ENCODE measurements around the gene SLIT1.
A peak's percentile ranks its signal among the peaks of the same experiment; 100 is the strongest.

The SLIT1 gene

DNA sequence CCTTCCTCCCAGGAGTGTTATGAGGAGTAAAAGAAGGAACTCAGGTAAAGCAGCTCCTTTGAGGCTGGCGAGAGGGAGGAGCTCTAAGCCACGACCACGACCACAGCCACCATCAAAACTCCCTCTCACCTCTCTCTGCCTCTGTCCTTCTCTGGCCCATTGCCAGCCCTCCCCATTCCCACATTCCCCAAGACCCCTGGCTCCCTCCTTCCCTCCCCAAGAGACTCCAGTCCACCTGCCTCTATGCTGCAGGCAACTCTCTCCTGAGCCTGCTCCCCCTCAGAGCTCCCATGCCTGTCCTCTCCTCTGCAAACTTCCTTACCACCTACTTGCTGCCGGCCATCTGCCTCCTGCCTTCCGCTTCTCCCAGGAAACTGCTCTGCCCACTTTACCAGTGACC, 9.5 kb downstream of the SLIT1 start:
- DNase-seq (ENCODE audit: low read depth in 1 of 2, low spot score in 1 of 2), result no peak
- no peak for TF ChIP-seq JUND (IDR thresholded peaks at IDR 0.05; ENCODE audit: low read depth)
- in situ Hi-C loops (cut with HindIII; ENCODE audit: low pct_unique_long_range_greater_than_20kb, low sequenced_read_pairs), result no loop called here

DNA sequence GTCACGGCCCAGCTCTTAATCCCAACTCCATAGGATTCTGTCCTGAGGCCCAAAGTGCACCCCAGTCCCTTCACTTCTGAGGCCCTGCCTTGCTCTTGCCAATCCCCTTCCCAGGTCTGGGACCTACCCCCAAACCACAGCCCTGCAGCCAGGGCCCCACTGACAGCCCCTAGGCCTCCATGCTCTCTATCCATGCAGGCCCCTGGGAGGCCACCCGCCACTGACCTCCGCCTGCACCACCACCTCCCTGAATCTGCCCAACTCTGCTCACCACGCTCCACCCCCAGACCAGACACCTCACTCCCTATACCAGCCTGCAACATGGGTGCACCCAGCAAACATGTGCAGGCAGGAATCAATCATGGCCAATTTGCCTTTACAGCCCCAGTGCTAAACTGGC, 10.2 kb downstream of the SLIT1 start:
- TF ChIP-seq JUND (IDR thresholded peaks at IDR 0.05; ENCODE audit: low read depth), result no peak
- DNase-seq (ENCODE audit: low read depth in 1 of 2, low spot score in 1 of 2), result no peak
- in situ Hi-C loops (cut with HindIII; ENCODE audit: low pct_unique_long_range_greater_than_20kb, low sequenced_read_pairs), result no loop called here

DNA sequence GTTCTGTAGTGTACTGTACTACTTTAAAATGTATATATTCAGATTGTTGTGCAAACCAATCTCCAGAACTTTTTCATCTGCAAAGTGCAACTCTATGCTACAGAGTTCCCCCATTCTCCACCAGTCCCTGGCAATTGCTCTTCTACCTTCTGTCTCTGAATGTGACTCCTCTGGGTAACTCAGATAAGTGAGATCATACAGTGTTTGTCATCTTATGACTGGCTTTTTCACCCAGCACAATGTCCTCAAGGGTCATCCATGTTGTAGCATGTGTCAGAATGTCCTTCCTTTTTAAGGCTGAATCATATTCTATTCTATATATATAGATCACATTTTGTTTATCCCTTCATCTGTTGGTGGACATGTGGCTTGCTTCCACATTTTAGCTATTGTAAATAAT, 10.8 kb downstream of the SLIT1 start:
- TF ChIP-seq JUND (IDR thresholded peaks at IDR 0.05; ENCODE audit: low read depth), result no peak
- in situ Hi-C loops (cut with HindIII; ENCODE audit: low pct_unique_long_range_greater_than_20kb, low sequenced_read_pairs), result no loop called here
- no peak for DNase-seq (ENCODE audit: low read depth in 1 of 2, low spot score in 1 of 2)

DNA sequence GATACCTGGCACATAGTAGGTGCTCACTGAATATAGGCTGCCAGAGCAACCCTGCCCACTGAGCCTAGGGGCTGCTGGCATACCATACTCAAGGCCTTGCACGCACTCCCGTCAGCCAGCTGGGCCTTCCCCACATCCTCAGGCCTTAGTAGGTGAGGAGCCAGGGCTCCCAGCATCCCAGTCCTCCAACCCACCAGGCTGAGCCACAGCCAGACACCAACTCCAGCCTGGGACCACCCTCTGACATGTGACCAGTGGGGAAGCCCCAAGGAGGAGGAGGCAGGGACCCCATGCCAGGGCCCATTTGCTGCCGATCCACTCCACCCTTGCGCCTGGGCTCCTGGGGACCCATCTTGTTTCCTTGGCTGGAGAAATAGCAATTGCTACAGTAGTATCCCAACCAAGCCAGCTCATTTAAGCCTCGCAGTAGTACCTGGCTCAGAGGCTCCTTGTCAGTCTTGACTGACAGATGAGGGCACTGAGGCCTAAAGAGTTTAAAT, 11.4 kb downstream of the SLIT1 start:
- no peak for DNase-seq (ENCODE audit: low read depth in 1 of 2, low spot score in 1 of 2)
- in situ Hi-C loops (cut with HindIII; ENCODE audit: low pct_unique_long_range_greater_than_20kb, low sequenced_read_pairs), result no loop called here
- TF ChIP-seq JUND (IDR thresholded peaks at IDR 0.05; ENCODE audit: low read depth), result no peak

DNA sequence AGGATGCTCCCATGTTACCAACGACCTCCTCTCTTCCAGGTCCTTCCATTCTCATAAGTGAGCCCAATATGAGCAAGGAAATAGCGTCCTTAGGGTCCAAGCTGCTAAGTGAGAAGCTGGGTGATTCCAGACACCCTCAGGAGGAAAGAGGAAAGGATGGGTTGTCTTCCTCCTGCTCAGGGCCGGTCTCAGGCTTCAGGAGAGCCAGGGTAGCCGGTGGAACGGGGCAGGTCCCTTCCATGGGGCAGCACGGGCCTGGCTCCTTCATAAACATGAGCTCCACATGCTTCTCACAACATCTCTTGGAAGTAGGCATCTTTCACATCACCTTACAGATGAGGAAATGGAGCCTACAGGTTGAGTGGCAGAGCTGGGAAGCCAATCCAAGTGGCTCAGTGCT, 12.7 kb downstream of the SLIT1 start:
- in situ Hi-C loops (cut with HindIII; ENCODE audit: low pct_unique_long_range_greater_than_20kb, low sequenced_read_pairs), result no loop called here
- TF ChIP-seq JUND (IDR thresholded peaks at IDR 0.05; ENCODE audit: low read depth), result no peak
- no peak for DNase-seq (ENCODE audit: low read depth in 1 of 2, low spot score in 1 of 2)

DNA sequence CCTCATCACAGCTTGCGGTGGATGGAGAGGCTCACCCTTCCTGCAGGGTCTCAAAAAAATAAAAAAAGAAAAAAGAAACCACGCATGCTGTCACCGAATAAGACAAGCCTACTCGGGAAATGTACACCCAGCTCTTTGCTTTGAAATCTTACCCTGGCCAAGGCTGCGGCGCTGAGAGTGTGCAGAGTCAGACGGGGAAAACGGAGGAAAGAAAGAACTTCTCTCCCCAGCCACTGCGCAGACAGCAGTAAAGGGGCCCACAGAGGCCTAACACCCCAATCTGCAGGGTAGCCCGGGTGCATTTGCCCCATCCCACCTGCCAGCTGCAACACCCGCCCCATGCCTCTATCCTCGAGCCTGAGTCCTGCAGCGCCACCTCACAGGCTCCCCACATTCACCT, 14.8 kb downstream of the SLIT1 start:
- in situ Hi-C loops (cut with HindIII; ENCODE audit: low pct_unique_long_range_greater_than_20kb, low sequenced_read_pairs), result no loop called here
- DNase-seq (ENCODE audit: low read depth in 1 of 2, low spot score in 1 of 2), result no peak
- TF ChIP-seq JUND (IDR thresholded peaks at IDR 0.05; ENCODE audit: low read depth), result no peak

DNA sequence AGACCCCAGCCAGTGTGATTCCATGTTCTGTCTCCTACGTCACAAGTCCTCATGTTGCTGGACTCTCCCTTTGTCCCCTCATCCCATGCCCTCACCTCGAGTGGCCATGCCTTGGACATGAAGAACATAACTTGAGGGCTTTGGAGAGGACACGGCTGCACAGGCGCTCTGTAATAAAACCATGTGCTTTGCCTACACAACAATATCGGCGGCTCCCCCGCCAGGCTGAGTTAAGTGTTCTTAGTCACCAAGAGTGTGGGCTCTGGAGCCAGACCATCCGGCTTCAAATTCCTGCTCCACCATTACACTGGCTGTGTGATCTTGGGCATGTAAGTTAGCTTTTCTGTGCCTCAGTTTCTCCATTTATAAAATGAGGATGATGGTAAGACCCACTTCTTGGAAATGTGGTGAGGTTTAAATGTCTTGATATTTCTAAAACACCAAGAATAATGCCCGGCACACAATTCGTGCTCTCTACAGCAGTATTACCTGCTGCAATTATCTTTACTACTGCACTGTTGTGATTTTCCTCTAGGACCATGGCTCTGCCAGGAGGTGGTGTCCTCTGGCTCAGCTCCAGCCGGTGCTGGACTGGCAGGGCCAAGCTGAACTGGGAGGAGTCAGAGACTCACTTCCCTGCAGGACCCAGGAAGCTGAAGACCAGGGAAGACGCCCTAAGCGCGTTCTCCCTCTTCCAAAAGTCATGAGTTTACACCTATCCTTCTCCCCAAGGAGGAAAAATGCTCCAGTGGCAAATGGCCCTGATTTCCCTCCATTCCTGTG, 15.7 kb downstream of the SLIT1 start:
- in situ Hi-C loops (cut with HindIII; ENCODE audit: low pct_unique_long_range_greater_than_20kb, low sequenced_read_pairs), result no loop called here
- DNase-seq (ENCODE audit: low read depth in 1 of 2, low spot score in 1 of 2), result peak; percentile 85 to 87
- TF ChIP-seq JUND (IDR thresholded peaks at IDR 0.05; ENCODE audit: low read depth), result no peak

DNA sequence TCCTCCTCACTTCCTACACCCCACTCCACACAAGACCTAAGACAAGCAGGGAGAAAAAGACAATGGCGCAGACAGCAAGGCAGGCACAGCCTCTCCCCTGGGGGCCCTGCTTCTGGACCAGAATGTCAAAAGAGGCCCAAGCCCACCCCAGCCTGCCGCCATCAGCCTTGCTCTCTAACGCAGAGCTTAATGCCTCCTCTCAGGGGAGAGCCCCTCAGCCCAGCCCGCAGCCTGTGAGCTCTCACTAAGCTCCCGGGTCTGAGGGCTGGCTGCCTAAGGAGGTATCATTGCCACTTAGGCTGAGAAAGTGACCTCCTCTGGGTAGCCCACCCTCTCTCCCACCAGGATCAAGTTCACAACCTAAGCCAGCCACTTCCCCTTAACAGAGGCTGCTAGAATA, 16.7 kb downstream of the SLIT1 start:
- in situ Hi-C loops (cut with HindIII; ENCODE audit: low pct_unique_long_range_greater_than_20kb, low sequenced_read_pairs), result no loop called here
- TF ChIP-seq JUND (IDR thresholded peaks at IDR 0.05; ENCODE audit: low read depth), result no peak
- no peak for DNase-seq (ENCODE audit: low read depth in 1 of 2, low spot score in 1 of 2)

DNA sequence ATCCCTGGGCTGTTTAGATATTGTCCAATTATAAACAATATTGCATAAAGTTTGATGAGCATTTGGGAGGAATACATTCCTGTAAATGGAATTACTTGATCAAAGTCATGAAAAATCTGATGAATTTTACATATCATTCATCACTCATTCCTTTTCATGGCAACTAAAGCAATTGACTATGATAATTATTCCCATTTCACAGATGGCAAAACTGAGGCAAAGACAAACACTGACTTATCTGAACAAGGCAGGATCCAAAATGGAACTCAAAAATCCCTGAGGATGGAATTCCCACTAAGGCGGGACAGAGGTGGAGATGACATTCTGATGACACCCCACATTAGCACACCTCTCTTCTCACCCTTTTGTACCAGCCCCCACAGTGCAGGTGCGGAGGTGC, 17.1 kb downstream of the SLIT1 start:
- no peak for TF ChIP-seq JUND (IDR thresholded peaks at IDR 0.05; ENCODE audit: low read depth)
- in situ Hi-C loops (cut with HindIII; ENCODE audit: low pct_unique_long_range_greater_than_20kb, low sequenced_read_pairs), result no loop called here
- DNase-seq (ENCODE audit: low read depth in 1 of 2, low spot score in 1 of 2), result no peak

DNA sequence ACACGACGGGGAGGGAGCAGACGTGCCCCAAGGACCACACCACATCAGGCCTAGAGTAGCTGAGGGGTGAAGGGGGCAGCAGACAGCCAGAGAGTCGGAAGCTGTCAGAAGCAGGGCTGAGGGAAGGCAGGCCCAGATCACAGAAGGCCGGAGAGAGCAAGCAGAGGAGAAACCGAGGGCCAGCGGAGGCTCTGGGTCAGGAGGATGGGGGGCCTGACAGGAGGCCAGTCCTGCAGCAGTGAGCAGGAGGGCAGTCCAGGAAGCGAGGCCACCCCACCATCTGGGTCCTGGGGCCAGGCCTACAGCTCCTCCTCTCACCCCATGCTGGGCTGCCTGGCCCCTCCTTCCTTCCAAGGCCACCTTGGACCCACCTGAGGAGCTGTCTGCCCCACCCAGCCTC, 20.3 kb downstream of the SLIT1 start:
- no peak for TF ChIP-seq JUND (IDR thresholded peaks at IDR 0.05; ENCODE audit: low read depth)

DNA sequence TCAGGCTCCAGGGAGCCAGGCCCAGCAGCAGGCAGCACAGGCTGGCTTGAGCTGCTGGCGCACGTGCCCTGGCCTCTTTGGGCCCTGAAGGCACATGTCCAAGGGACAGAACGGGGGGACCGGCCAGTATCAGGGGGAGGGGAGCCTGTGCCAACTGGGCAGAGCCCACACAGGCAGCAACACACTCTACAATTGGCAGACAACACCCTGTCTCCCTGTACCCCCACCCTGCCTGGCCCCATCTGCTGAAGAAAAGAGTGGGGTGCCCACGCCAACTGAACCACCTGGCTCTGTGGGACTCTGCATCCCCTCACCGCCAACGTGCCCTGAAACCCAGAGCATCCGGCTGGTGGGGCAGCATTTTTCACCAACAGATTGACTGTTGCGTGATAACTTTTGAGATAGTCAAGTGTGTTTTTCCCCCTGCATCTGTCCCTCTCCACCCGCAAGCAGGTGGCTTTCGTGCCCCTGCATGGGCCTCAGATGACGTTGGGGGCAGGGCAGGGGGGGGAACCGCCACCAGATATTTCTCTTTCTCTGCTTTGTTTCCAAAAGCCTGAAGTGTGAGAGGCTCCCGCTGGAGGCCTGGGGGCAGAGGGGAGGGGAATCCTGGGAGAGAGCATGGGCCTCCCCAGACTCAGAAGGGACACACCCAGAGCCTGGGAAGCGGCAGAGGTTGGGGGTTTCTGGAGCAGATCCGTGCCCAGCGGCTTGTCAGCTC, 21.8 kb downstream of the SLIT1 start:
- TF ChIP-seq JUND (IDR thresholded peaks at IDR 0.05; ENCODE audit: low read depth), result no peak
- in situ Hi-C loops (cut with HindIII; ENCODE audit: low pct_unique_long_range_greater_than_20kb, low sequenced_read_pairs), result no loop called here
- DNase-seq (ENCODE audit: low read depth in 1 of 2, low spot score in 1 of 2), result no peak

More for the DNA sequence above, 20.3 kb downstream of the SLIT1 start:
- no peak for DNase-seq (ENCODE audit: low read depth in 1 of 2, low spot score in 1 of 2)
- in situ Hi-C loops (cut with HindIII; ENCODE audit: low pct_unique_long_range_greater_than_20kb, low sequenced_read_pairs), result no loop called here

DNA sequence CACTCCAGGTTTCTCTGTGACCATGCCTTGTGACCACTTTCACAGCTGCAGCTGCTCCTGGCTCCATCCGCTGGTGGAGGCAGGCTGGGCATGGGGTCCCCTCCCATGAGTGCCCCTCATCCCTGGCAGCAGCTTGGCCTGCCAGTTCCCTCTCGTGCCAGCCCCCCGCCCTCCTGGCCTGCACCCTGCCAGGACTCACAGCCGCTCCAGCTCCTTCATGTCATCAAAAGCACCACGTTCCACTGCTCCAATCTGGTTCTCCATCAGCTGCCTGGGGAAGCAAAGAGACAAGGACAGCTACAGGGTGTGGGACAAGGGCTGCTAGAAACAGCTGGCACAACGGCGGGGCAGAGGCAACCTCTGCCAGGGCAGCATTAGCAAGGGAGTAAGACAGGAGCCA, 22.6 kb downstream of the SLIT1 start:
- no peak for DNase-seq (ENCODE audit: low read depth in 1 of 2, low spot score in 1 of 2)
- TF ChIP-seq JUND (IDR thresholded peaks at IDR 0.05; ENCODE audit: low read depth), result no peak
- in situ Hi-C loops (cut with HindIII; ENCODE audit: low pct_unique_long_range_greater_than_20kb, low sequenced_read_pairs), result no loop called here

DNA sequence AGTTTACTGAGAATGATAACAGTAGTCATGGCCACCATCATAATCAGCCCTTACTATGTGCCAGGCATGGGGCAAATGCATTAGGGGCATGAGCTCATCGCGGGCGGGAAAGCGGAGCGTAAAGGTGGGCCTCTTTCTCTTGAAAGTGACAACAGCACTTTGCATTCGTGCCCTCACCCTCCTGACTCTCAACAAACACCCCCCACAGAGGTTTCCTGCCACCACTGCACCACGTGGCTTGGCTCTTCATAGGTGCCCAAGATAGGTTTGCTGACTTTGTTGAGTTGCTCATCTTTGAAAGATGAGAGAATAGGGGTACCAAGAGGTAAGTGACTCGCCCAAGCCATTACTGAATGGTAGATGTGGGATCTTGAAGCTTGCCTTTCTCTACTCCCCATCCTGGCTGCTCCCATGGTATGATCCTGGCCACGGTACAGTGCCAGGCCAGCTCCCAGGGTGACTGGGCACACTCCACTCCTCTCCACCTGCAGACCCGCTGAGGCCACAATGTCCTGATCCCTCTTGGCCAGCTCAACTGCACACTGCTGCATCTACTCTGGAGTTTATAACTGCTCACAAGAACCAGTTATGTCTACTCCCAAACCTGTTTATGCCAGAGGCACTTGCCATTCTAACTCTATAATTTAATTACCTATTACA, 26.0 kb downstream of the SLIT1 start:
- TF ChIP-seq JUND (IDR thresholded peaks at IDR 0.05; ENCODE audit: low read depth), result no peak
- in situ Hi-C loops (cut with HindIII; ENCODE audit: low pct_unique_long_range_greater_than_20kb, low sequenced_read_pairs), result no loop called here
- no peak for DNase-seq (ENCODE audit: low read depth in 1 of 2, low spot score in 1 of 2)

Data from T47D (cell line).